GM12878 (cell line): ENCODE results near the gene LRBA. TPM values are rescaled to one million over a fixed set of nuclear protein-coding genes. Genes with fewer than 3 reads are reported as not detected.
"Not testable (repeated sequence)": the region's sequence is repeated elsewhere in the genome, so short reads cannot be mapped to it uniquely, and the experiment has no call there.

Experiments used
- ATAC-seq: fragments of 200-7000 bp; cut with Tn5 transposase; 3 replicates; pipeline ENCODE4 v1.9.1; 2020; ENCODE audit warnings: mild to moderate bottlenecking, moderate library complexity
- BruUV-seq: library from RNA; stranded (reverse); fragments of 400-500 nt; replicated peaks from 2 replicates; lab custom pipeline; 2021; lab: Mats Ljungman, UMichigan
- CTCF ChIA-PET: fragments of 300-600 bp; sonication (Branson Sonifier 250); formaldehyde crosslinking; extraction: SDS; loops from one replicate; lab custom pipeline; 2021; ENCODE audit warnings: inconsistent platforms; lab: Yijun Ruan, JAX
- POLR2A ChIA-PET: fragments of 350-600 bp; formaldehyde crosslinking; extraction: SDS; loops from one replicate; lab custom pipeline; 2021; ENCODE audit warnings: inconsistent platforms; lab: Charles Lee
- RAD21 ChIA-PET: fragments of 300-600 bp; sonication (Branson Sonifier 250); formaldehyde crosslinking; loops from one replicate; lab custom pipeline; 2023; ENCODE audit warnings: antibody characterized with exemption; ENCODE audit not compliant: unreplicated experiment; lab: Charles Lee
- SMC1A ChIA-PET: fragments of 300-600 bp; sonication (Branson Sonifier 250); formaldehyde crosslinking; loops from one replicate; lab custom pipeline; 2023; ENCODE audit not compliant: unreplicated experiment, uncharacterized antibody; lab: Charles Lee
- DNase-seq: peaks from one replicate; pipeline ENCODE4 v3.0.0-alpha.2; 2011; ENCODE audit warnings: low read depth, low spot score
- FAIRE-seq: peaks from 3 replicates; lab custom pipeline; 2011; peaks lifted over from hg19 to GRCh38; lab: Jason Lieb, UNC
- H2AFZ ChIP-seq: 2 replicates; pipeline ENCODE4 v1.6.0; 2011; ENCODE audit warnings: low read depth, low read length, control low read depth; ENCODE audit not compliant: control insufficient read depth
- H3K27ac ChIP-seq: 2 replicates; pipeline ENCODE4 v1.5.1; 2011; ENCODE audit warnings: control low read depth; ENCODE audit not compliant: control insufficient read depth, insufficient read depth
- H3K27me3 ChIP-seq, 2 experiments: replicated peaks in 1 of 2; 2 replicates each; pipeline versions ENCODE4 v1.6.0 to v1.6.1; 2011; ENCODE audit warnings: low read length in 1 of 2; ENCODE audit not compliant: control insufficient read depth in 2 of 2, insufficient read depth in 2 of 2
- H3K36me3 ChIP-seq, 2 experiments: 2 replicates each; pipeline ENCODE4 v1.5.1; 2011; ENCODE audit warnings: low read length in 1 of 2; ENCODE audit not compliant: control insufficient read depth in 2 of 2, insufficient read depth in 2 of 2
- H3K4me1 ChIP-seq: 2 replicates; pipeline ENCODE4 v1.6.1; 2011; ENCODE audit warnings: mild to moderate bottlenecking, low read length, moderate library complexity, mixed read lengths; ENCODE audit not compliant: control insufficient read depth, insufficient read depth
- H3K4me2 ChIP-seq: 2 replicates; pipeline ENCODE4 v1.6.0; 2011; ENCODE audit warnings: control low read depth; ENCODE audit not compliant: control insufficient read depth, insufficient read depth
- H3K4me3 ChIP-seq: fragments of 200-600 bp; sonication (generic); 2 replicates; pipeline ENCODE4 v1.5.1; 2016
- H3K79me2 ChIP-seq: 2 replicates; pipeline ENCODE4 v1.6.0; 2011; ENCODE audit warnings: low read length; ENCODE audit not compliant: control insufficient read depth, insufficient read depth
- H3K9ac ChIP-seq: 2 replicates; pipeline ENCODE4 v1.8.0; 2011; ENCODE audit warnings: low read length, control low read depth, mixed read lengths; ENCODE audit not compliant: control insufficient read depth, insufficient read depth
- H3K9me3 ChIP-seq: replicated peaks from 3 replicates; pipeline ENCODE4 v1.5.1; 2011; ENCODE audit warnings: mild to moderate bottlenecking, low read length; ENCODE audit not compliant: control insufficient read depth, insufficient read depth
- H4K20me1 ChIP-seq: 2 replicates; pipeline ENCODE4 v1.6.0; 2011; ENCODE audit not compliant: control insufficient read depth, insufficient read depth
- E2F8 ChIP-seq: fragments of 450-650 bp; IDR thresholded peaks from 2 replicates; pipeline ENCODE4 v1.6.1; 2018; ENCODE audit warnings: mild to moderate bottlenecking, low read depth, moderate library complexity; ENCODE audit not compliant: partially characterized antibody
- IRF3 ChIP-seq: fragments of 450-650 bp; IDR thresholded peaks from 2 replicates; pipeline ENCODE4 v1.6.1; 2014; ENCODE audit warnings: mild to moderate bottlenecking
- KAT2A ChIP-seq: conservative IDR thresholded peaks from 2 replicates; pipeline ENCODE4 v1.6.1; 2011; ENCODE audit warnings: low read depth, low read length; ENCODE audit not compliant: control insufficient read depth
- SMAD5 ChIP-seq: IDR thresholded peaks from 2 replicates; pipeline ENCODE4 v1.6.1; 2016; ENCODE audit warnings: antibody characterized with exemption, low read depth
- TCF3 ChIP-seq: IDR thresholded peaks from 2 replicates; pipeline ENCODE4 v1.6.1; 2012; ENCODE audit warnings: low read depth, mild to moderate bottlenecking, low read length, borderline replicate concordance; ENCODE audit not compliant: insufficient read depth
- WGBS: methylation state at CpG from one replicate; pipeline ENCODE4 v1.1.6; 2016; ENCODE audit warnings: low lambda C conversion rate; ENCODE audit not compliant: insufficient replicate concordance, insufficient coverage; ENCODE audit errors: missing lambda C conversion rate; 5-methylcytosine and 5-hydroxymethylcytosine counted together
- in situ Hi-C: fragments of 300-500 bp; cut with MboI; formaldehyde crosslinking; loops from 9 replicates; pipeline ENCODE4 v1.14.3; 2018; ENCODE audit warnings: mixed read lengths
- intact Hi-C: fragments of 100-400 bp; cut with micrococcal nuclease; formaldehyde crosslinking; loops from one replicate; pipeline ENCODE4 v1.14.2; 2022; ENCODE audit not compliant: unreplicated experiment
- polyA plus RNA-seq, 11 experiments: library from polyadenylated mRNA; depleted of rRNA in 4 of 11; unstranded in 6 of 11; stranded (reverse) in 5 of 11; fragments of >200 nt; fragmentation: Nextera tagmentation in 4 of 11; fragmentation: Illumina TruSeq in 1 of 11; extraction: Ambion mirVana in 4 of 11; extraction: Trizol in 1 of 11; gene quantifications; 1 replicate in 1 of 11; 2 replicates in 10 of 11; pipeline versions ENCODE4 v1.2.1 to v1.2.3, GENCODE V29; 2011 to 2016; ENCODE audit warnings: inconsistent platforms in 2 of 11, missing spikeins in 2 of 11, low read depth in 1 of 11
- total RNA-seq, 4 experiments: library from RNA; depleted of rRNA in 3 of 4; stranded (reverse); fragments of >200 nt in 3 of 4; fragmentation: Illumina TruSeq in 1 of 4; extraction: Trizol in 1 of 4; gene quantifications; 2 replicates each; pipeline versions ENCODE4 v1.2.1 to v1.2.3, GENCODE V29; 2013 to 2021
- TF ChIP-seq, protein P1 (sequence below): fragments of 150-350 bp; IDR thresholded peaks from 2 replicates; pipeline ENCODE4 v1.6.1; 2014; ENCODE audit warnings: mild to moderate bottlenecking, low read depth, low read length
- TF ChIP-seq, protein P2 (sequence below): fragments of 450-650 bp; IDR thresholded peaks from 2 replicates; pipeline ENCODE4 v1.6.1; 2018; ENCODE audit warnings: borderline replicate concordance, mild to moderate bottlenecking; ENCODE audit not compliant: partially characterized antibody

Gene LRBA
- total and polyA plus RNA-seq, 10 of the 15 experiments (the other 5 are each of a cell fraction or from before 2014, with no cell fraction given), result 20.3 to 93.4 (median 55.0) TPM

DNA sequence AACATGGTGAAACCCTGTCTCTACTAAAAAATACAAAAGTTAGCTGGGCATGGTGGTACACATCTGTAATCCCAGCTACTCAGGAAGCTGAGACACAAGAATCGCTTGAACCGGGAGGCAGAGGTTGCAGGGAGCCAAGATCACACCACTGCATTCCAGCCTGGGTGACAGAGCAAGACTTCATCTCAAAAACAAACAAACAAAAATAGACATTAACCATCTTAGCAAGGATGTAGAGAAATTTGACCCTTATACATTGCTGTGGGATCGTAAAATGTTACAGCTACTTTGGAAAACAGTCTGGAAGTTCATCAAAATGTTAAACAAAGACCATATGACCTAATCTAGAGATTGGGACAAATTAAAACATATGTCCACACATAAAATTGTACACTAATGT, 96.5 kb downstream of the LRBA start:
- CTCF ChIA-PET, H3K4me2 ChIP-seq, FAIRE-seq, H2AFZ ChIP-seq, ATAC-seq, in situ Hi-C loops, intact Hi-C loops, H3K4me1 ChIP-seq, RAD21 ChIA-PET, H3K9me3 ChIP-seq, H3K27ac ChIP-seq, BruUV-seq, H3K9ac ChIP-seq, H3K4me3 ChIP-seq, H3K79me2 ChIP-seq, H4K20me1 ChIP-seq, H3K27me3 ChIP-seq, DNase-seq, POLR2A ChIA-PET: not testable (repeated sequence)
- H3K36me3 ChIP-seq, result peaks cover 0 to 12% of the 10 kb centered on the region in 2 experiments; a peak in 2 of 4 replicates
- SMC1A ChIA-PET, result interaction anchor here (0.6 kb wide), 1 partner anchor 27 kb away, joined by 3 read pairs; no protein-coding TSS in a partner anchor
- 97% methylated on average over 3 of the region's 3 CpGs for WGBS

DNA sequence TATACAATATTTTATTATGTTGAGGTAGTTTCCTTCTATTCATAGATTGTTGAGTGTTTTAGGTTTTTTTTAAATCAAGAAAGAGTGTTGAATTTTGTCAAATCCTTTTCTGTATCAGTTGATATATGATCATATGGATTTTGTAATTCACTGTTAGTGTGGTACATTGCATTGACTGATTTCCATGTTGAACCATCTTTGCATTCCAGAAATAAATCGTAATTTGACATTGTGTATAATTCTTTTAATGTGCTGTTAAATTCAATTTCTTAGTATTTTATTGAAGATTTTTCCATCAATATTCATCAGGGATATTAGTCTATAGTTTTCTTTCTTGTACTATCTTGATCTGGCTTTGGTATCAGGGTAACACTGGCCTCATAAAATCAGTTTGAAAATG, 103.8 kb downstream of the LRBA start:
- H3K4me3 ChIP-seq, result no peak overlapping the region
- FAIRE-seq, result no peak
- no peak overlapping the region for H2AFZ ChIP-seq
- in situ Hi-C loops, result no loop called here
- WGBS, result 100% methylated on average over 1 of the region's 1 CpG
- H3K79me2 ChIP-seq, result no peaks in the 10 kb centered on the region
- no TSS peak for BruUV-seq
- ATAC-seq, result no peak
- no peak overlapping the region for H3K27ac ChIP-seq
- CTCF ChIA-PET, result no interaction called here
- H3K4me2 ChIP-seq, result no peak overlapping the region
- DNase-seq, result no peak
- POLR2A ChIA-PET, result no interaction called here
- H3K9ac ChIP-seq, result no peak overlapping the region
- RAD21 ChIA-PET, result no interaction called here
- intact Hi-C loops, result no loop called here
- no peaks in the 10 kb centered on the region for H4K20me1 ChIP-seq
- H3K36me3 ChIP-seq, result peaks cover 0 to 23% of the 10 kb centered on the region in 2 experiments; a peak in 2 of 4 replicates
- SMC1A ChIA-PET, result no interaction called here
- H3K9me3 ChIP-seq, result peaks cover 8% of the 10 kb centered on the region
- H3K4me1 ChIP-seq, result no peaks in the 10 kb centered on the region
- H3K27me3 ChIP-seq, result no peaks in the 10 kb centered on the region
- TF ChIP-seq KAT2A (no peak), TCF3 (no peak), SMAD5 (no peak), E2F8 (no peak), IRF3 (no peak)
- TF ChIP-seq, protein P1, sequence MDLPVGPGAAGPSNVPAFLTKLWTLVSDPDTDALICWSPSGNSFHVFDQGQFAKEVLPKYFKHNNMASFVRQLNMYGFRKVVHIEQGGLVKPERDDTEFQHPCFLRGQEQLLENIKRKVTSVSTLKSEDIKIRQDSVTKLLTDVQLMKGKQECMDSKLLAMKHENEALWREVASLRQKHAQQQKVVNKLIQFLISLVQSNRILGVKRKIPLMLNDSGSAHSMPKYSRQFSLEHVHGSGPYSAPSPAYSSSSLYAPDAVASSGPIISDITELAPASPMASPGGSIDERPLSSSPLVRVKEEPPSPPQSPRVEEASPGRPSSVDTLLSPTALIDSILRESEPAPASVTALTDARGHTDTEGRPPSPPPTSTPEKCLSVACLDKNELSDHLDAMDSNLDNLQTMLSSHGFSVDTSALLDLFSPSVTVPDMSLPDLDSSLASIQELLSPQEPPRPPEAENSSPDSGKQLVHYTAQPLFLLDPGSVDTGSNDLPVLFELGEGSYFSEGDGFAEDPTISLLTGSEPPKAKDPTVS, result no peak
- TF ChIP-seq, protein P2, sequence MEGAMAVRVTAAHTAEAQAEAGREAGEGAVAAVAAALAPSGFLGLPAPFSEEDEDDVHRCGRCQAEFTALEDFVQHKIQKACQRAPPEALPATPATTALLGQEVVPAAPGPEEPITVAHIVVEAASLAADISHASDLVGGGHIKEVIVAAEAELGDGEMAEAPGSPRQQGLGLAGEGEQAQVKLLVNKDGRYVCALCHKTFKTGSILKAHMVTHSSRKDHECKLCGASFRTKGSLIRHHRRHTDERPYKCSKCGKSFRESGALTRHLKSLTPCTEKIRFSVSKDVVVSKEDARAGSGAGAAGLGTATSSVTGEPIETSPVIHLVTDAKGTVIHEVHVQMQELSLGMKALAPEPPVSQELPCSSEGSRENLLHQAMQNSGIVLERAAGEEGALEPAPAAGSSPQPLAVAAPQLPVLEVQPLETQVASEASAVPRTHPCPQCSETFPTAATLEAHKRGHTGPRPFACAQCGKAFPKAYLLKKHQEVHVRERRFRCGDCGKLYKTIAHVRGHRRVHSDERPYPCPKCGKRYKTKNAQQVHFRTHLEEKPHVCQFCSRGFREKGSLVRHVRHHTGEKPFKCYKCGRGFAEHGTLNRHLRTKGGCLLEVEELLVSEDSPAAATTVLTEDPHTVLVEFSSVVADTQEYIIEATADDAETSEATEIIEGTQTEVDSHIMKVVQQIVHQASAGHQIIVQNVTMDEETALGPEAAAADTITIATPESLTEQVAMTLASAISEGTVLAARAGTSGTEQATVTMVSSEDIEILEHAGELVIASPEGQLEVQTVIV, result no peak
